A549 (cell line): ENCODE data around the gene COL11A2. TPM values are rescaled to one million over a fixed set of nuclear protein-coding genes. Genes with fewer than 3 reads are reported as not detected.

ENCODE experiments used
- ATAC-seq, 2 experiments: fragments of 200-7000 bp in 1 of 2; fragments of >200 bp in 1 of 2; cut with Nextera tagmentation in 1 of 2; cut with Tn5 transposase in 1 of 2; 3 replicates each; pipeline versions ENCODE4 v1.8.0 to v1.9.1; 2018 to 2020; ENCODE audit warnings: mild to moderate bottlenecking in 1 of 2, moderate library complexity in 1 of 2
- CTCF ChIA-PET: fragments of 300-600 bp; sonication (Branson Sonifier 250); formaldehyde crosslinking; extraction: SDS; loops from one replicate; lab custom pipeline; 2021; ENCODE audit warnings: antibody characterized with exemption, inconsistent platforms; lab: Yijun Ruan, JAX
- POLR2A ChIA-PET: fragments of 350-600 bp; formaldehyde crosslinking; extraction: SDS; loops from one replicate; lab custom pipeline; 2021; ENCODE audit warnings: antibody characterized with exemption, inconsistent platforms; lab: Yijun Ruan, JAX
- DNase-seq, 2 experiments: peaks; one replicate each; pipeline versions ENCODE4 v3.0.0 to v3.0.0-alpha.2; 2011 to 2016; ENCODE audit warnings: low read depth in 1 of 2, low spot score in 1 of 2
- FAIRE-seq: peaks from 2 replicates; lab custom pipeline; 2011; peaks lifted over from hg19 to GRCh38; lab: Jason Lieb, UNC
- H3K27ac ChIP-seq, 2 experiments: fragments of >200 bp; sonication (Bioruptor Twin); formaldehyde crosslinking; 3 replicates each; pipeline ENCODE4 v1.5.1; 2016 to 2017
- H3K4me1 ChIP-seq: fragments of >200 bp; sonication (Bioruptor Twin); formaldehyde crosslinking; 3 replicates; pipeline ENCODE4 v1.6.1; 2016
- H3K4me2 ChIP-seq: fragments of >200 bp; sonication (Bioruptor Twin); formaldehyde crosslinking; 3 replicates; pipeline ENCODE4 v1.6.1; 2016
- H3K4me3 ChIP-seq: fragments of >200 bp; sonication (Bioruptor Twin); formaldehyde crosslinking; 3 replicates; pipeline ENCODE4 v1.5.1; 2016
- H3K9me3 ChIP-seq: fragments of >200 bp; sonication (Bioruptor Twin); formaldehyde crosslinking; 3 replicates; pipeline ENCODE4 v1.6.1; 2016
- CBX2 ChIP-seq: fragments of 200-600 bp; sonication (generic); IDR thresholded peaks from 2 replicates; pipeline ENCODE4 v1.6.1; 2016; ENCODE audit warnings: low read depth, mild to moderate bottlenecking, borderline replicate concordance
- CEBPB ChIP-seq, 2 experiments: fragments of >200 bp in 1 of 2; sonication (Bioruptor Twin) in 1 of 2; formaldehyde crosslinking in 1 of 2; IDR thresholded peaks; 2 replicates each; pipeline ENCODE4 v1.6.1; 2012 to 2016
- CHD4 ChIP-seq: fragments of 200-600 bp; sonication (generic); IDR thresholded peaks from 2 replicates; pipeline ENCODE4 v1.6.1; 2016; ENCODE audit warnings: antibody characterized with exemption, mild to moderate bottlenecking, borderline replicate concordance
- EHMT2 ChIP-seq: fragments of 200-600 bp; sonication (generic); IDR thresholded peaks from 2 replicates; pipeline ENCODE4 v1.6.1; 2016; ENCODE audit warnings: antibody characterized with exemption, low read depth, mild to moderate bottlenecking, moderate library complexity
- ESRRA ChIP-seq: fragments of 150-350 bp; IDR thresholded peaks from 2 replicates; pipeline ENCODE4 v1.6.1; 2014; ENCODE audit warnings: mild to moderate bottlenecking, low read length, borderline replicate concordance
- HMGXB4 ChIP-seq: fragments of 250-450 bp; sonication (Bioruptor Pico); IDR thresholded peaks from 2 replicates; pipeline ENCODE4 v1.5.0; 2021; ENCODE audit warnings: mild to moderate bottlenecking, moderate library complexity, borderline replicate concordance
- JUN ChIP-seq, 2 experiments: fragments of >200 bp; sonication (Bioruptor Twin); formaldehyde crosslinking; IDR thresholded peaks; 2 replicates in 1 of 2; 3 replicates in 1 of 2; pipeline ENCODE4 v1.6.1; 2016 to 2017
- JUNB ChIP-seq: fragments of >200 bp; sonication (Bioruptor Twin); formaldehyde crosslinking; IDR thresholded peaks from 2 replicates; pipeline ENCODE4 v1.6.1; 2016
- KDM1A ChIP-seq: fragments of 200-600 bp; sonication (generic); IDR thresholded peaks from 2 replicates; pipeline ENCODE4 v1.6.1; 2016; ENCODE audit warnings: low read depth, mild to moderate bottlenecking
- MAFK ChIP-seq: fragments of 450-650 bp; IDR thresholded peaks from 2 replicates; pipeline ENCODE4 v1.6.1; 2014; ENCODE audit not compliant: partially characterized antibody
- MAZ ChIP-seq: fragments of 150-350 bp; IDR thresholded peaks from 2 replicates; pipeline ENCODE4 v1.6.1; 2014; ENCODE audit warnings: antibody characterized with exemption, low read depth, low read length, borderline replicate concordance
- PBX3 ChIP-seq: IDR thresholded peaks from 2 replicates; pipeline ENCODE4 v1.6.1; 2012
- RAD21 ChIP-seq, 2 experiments: fragments of >200 bp in 1 of 2; sonication (Bioruptor Twin) in 1 of 2; formaldehyde crosslinking in 1 of 2; IDR thresholded peaks in 1 of 2; conservative IDR thresholded peaks in 1 of 2; 2 replicates in 1 of 2; 3 replicates in 1 of 2; pipeline ENCODE4 v1.6.1; 2012 to 2018; ENCODE audit warnings: inconsistent platforms in 1 of 2
- REST ChIP-seq: fragments of 200-600 bp; sonication (generic); IDR thresholded peaks from 2 replicates; pipeline ENCODE4 v1.6.1; 2016; ENCODE audit warnings: antibody characterized with exemption, mild to moderate bottlenecking, moderate library complexity
- RFX5 ChIP-seq: fragments of 450-650 bp; IDR thresholded peaks from 2 replicates; pipeline ENCODE4 v1.7.1; 2014; ENCODE audit warnings: antibody characterized with exemption, mild to moderate bottlenecking, moderate library complexity
- SMC3 ChIP-seq: fragments of >200 bp; sonication (Bioruptor Twin); formaldehyde crosslinking; IDR thresholded peaks from 3 replicates; pipeline ENCODE4 v1.6.1; 2018; ENCODE audit warnings: inconsistent platforms
- ZNF302 ChIP-seq: fragments of 250-450 bp; sonication (Bioruptor Pico); IDR thresholded peaks from 2 replicates; pipeline ENCODE4 v1.9.0; 2021; ENCODE audit warnings: inconsistent platforms, mild to moderate bottlenecking, moderate library complexity
- ZSCAN20 ChIP-seq: fragments of 250-450 bp; sonication (Bioruptor Pico); IDR thresholded peaks from 2 replicates; pipeline ENCODE4 v1.8.0; 2022; ENCODE audit warnings: mild to moderate bottlenecking, moderate library complexity
- WGBS: methylation state at CpG from one replicate; pipeline ENCODE4 v1.1.6; 2017; ENCODE audit errors: missing lambda C conversion rate; 5-methylcytosine and 5-hydroxymethylcytosine counted together
- polyA plus RNA-seq, 4 experiments: library from polyadenylated mRNA; depleted of rRNA in 3 of 4; stranded (reverse); fragments of >200 nt; fragmentation: RNase III in 1 of 4; extraction: RNeasy Plus Mini Kit Qiagen cat#74134 plus additional on column Dnase treatment in 1 of 4; gene quantifications; 2 replicates in 3 of 4; 3 replicates in 1 of 4; pipeline ENCODE4 v1.2.3, GENCODE V29; 2011 to 2017

COL11A2 gene
- polyA plus RNA-seq, 2 of the 4 experiments (the other 2 are of a cell fraction), result 0.66 to 1.3 TPM

- ChIA-PET CTCF (no interaction called here), POLR2A (no interaction called here)
- Histone ChIP-seq H3K9me3 (no peaks in the 10 kb centered on the region), H3K4me3 (no peak overlapping the region), H3K4me1 (no peaks in the 10 kb centered on the region), H3K27ac (no peak overlapping the region)
- no peak for ATAC-seq
- no peak for FAIRE-seq
- DNase-seq, result no peak
- TF ChIP-seq HMGXB4 (CRISPR knock-in tag) (no peak), RAD21 (conservative IDR thresholded peaks at IDR 0.05 in 1 of 2, IDR thresholded peaks at IDR 0.05 in 1 of 2) (no peak), MAFK (no peak), CEBPB (IDR thresholded peaks at IDR 0.05) (no peak), ZSCAN20 (no peak)
- TF ChIP-seq, all 56 proteins: peak for 0
- no peak overlapping the region for H3K4me2 ChIP-seq
- WGBS, result 51% methylated on average over 4 of the region's 6 CpGs
Measured at GRCh38 chr6:33168284-33168601, 24.0 kb downstream of the COL11A2 start.

- no peak for FAIRE-seq
- no peak for TF ChIP-seq REST
- no peak overlapping the region for H3K4me3 ChIP-seq
- no peak for DNase-seq
- no peak overlapping the region for H3K27ac ChIP-seq
- ATAC-seq, result no peak
- H3K9me3 ChIP-seq, result no peaks in the 10 kb centered on the region
- H3K4me2 ChIP-seq, result no peak overlapping the region
- H3K4me1 ChIP-seq, result no peaks in the 10 kb centered on the region
- 77% methylated on average over 15 of the region's 19 CpGs for WGBS
- ChIA-PET CTCF (no interaction called here), POLR2A (no interaction called here)
Measured at GRCh38 chr6:33167374-33168283, 24.6 kb downstream of the COL11A2 start.

GRCh38 chr6:33166811-33167210, 25.5 kb downstream of the COL11A2 start:
- no peak overlapping the region for H3K4me2 ChIP-seq
- peaks cover 7% of the 10 kb centered on the region; the same call in 1 of the 3 replicates for H3K4me1 ChIP-seq
- no peak for DNase-seq
- TF ChIP-seq ESRRA (no peak), MAZ (no peak), JUNB (no peak), JUN (IDR thresholded peaks at IDR 0.05) (no peak), CBX2 (no peak), ZNF302 (CRISPR knock-in tag) (no peak), SMC3 (no peak), PBX3 (no peak), KDM1A (no peak), RFX5 (no peak), RAD21 (conservative IDR thresholded peaks at IDR 0.05 in 1 of 2, IDR thresholded peaks at IDR 0.05 in 1 of 2) (no peak), CHD4 (no peak), EHMT2 (no peak)
- TF ChIP-seq, all 56 proteins: peak for 0
- POLR2A ChIA-PET, result no interaction called here
- WGBS, result 68% methylated on average over 4 of the region's 7 CpGs
- H3K27ac ChIP-seq, result no peak overlapping the region
- no peak for FAIRE-seq
- no peaks in the 10 kb centered on the region for H3K9me3 ChIP-seq
- no peak for ATAC-seq
- CTCF ChIA-PET, result no interaction called here
- no peak overlapping the region for H3K4me3 ChIP-seq
